OCI-LY7 (cell line): Measurements from ENCODE around the gene OTOP3. TPM values are rescaled to one million over a fixed set of nuclear protein-coding genes. Genes with fewer than 3 reads are reported as not detected.

Source experiments
- BruUV-seq: library from RNA; stranded (reverse); fragments of 400-500 nt; replicated peaks from 2 replicates; lab custom pipeline; 2021; lab: Mats Ljungman, UMichigan
- CTCF ChIA-PET: fragments of 300-600 bp; sonication (Branson Sonifier 250); formaldehyde crosslinking; loops from one replicate; lab custom pipeline; 2022; ENCODE audit warnings: antibody characterized with exemption; ENCODE audit not compliant: unreplicated experiment; lab: Charles Lee
- POLR2A ChIA-PET: fragments of 300-600 bp; sonication (Branson Sonifier 250); formaldehyde crosslinking; loops from one replicate; lab custom pipeline; 2022; ENCODE audit warnings: antibody characterized with exemption; lab: Charles Lee
- DNase-seq: peaks from one replicate; pipeline ENCODE4 v3.0.0-alpha.2; 2015; ENCODE audit warnings: low spot score
- H2AFZ ChIP-seq: fragments of 200-600 bp; sonication (generic), shearing (Covaris generic); 2 replicates; pipeline ENCODE4 v1.6.1; 2014; ENCODE audit warnings: mild to moderate bottlenecking, antibody characterized with exemption, low read length, moderate library complexity
- H3K27ac ChIP-seq: fragments of 200-600 bp; sonication (generic); 2 replicates; pipeline ENCODE4 v1.5.1; 2014; ENCODE audit warnings: mixed run types, low read depth, mild to moderate bottlenecking, moderate library complexity, low read length, inconsistent platforms; ENCODE audit not compliant: poor library complexity, severe bottlenecking
- H3K36me3 ChIP-seq: fragments of 200-600 bp; sonication (generic); 2 replicates; pipeline ENCODE4 v1.6.1; 2014; ENCODE audit warnings: mild to moderate bottlenecking, antibody characterized with exemption, low read length, moderate library complexity, mixed read lengths; ENCODE audit not compliant: insufficient read depth
- H3K4me1 ChIP-seq: fragments of 200-600 bp; sonication (generic); 2 replicates; pipeline ENCODE4 v1.5.1; 2014; ENCODE audit warnings: mild to moderate bottlenecking, low read length; ENCODE audit not compliant: insufficient read depth, poor library complexity, severe bottlenecking
- H3K4me2 ChIP-seq: fragments of 200-600 bp; sonication (generic); 2 replicates; pipeline ENCODE4 v1.6.1; 2014; ENCODE audit warnings: mild to moderate bottlenecking, low read length
- H3K4me3 ChIP-seq: fragments of 200-600 bp; sonication (generic); 2 replicates; pipeline ENCODE4 v1.5.1; 2014; ENCODE audit warnings: mild to moderate bottlenecking, low read depth, low read length; ENCODE audit not compliant: poor library complexity, severe bottlenecking
- H3K79me2 ChIP-seq: fragments of 200-600 bp; sonication (generic); 2 replicates; pipeline ENCODE4 v1.6.1; 2016; ENCODE audit warnings: low read depth, mild to moderate bottlenecking, low read length, moderate library complexity, mixed read lengths; ENCODE audit not compliant: insufficient read depth
- H3K9me2 ChIP-seq: fragments of 200-600 bp; sonication (generic); 2 replicates; pipeline ENCODE4 v1.6.1; 2016; ENCODE audit warnings: mild to moderate bottlenecking, low read length, mixed read lengths; ENCODE audit not compliant: insufficient read depth
- H3K9me3 ChIP-seq: fragments of 200-600 bp; sonication (generic); 2 replicates; pipeline ENCODE4 v1.6.1; 2014; ENCODE audit warnings: mild to moderate bottlenecking, mixed run types, low read length, mixed read lengths
- H4K20me1 ChIP-seq: fragments of 200-600 bp; sonication (generic); 2 replicates; pipeline ENCODE4 v1.6.1; 2014; ENCODE audit warnings: mild to moderate bottlenecking, antibody characterized with exemption, low read length, moderate library complexity, mixed read lengths; ENCODE audit not compliant: insufficient read depth
- CTCF ChIP-seq: fragments of 200-600 bp; sonication (generic); conservative IDR thresholded peaks from 2 replicates; pipeline ENCODE4 v1.5.1; 2014; ENCODE audit warnings: mild to moderate bottlenecking, antibody characterized with exemption, low read length, moderate library complexity, mixed read lengths
- EZH2phosphoT487 ChIP-seq: fragments of 200-600 bp; sonication (generic); IDR thresholded peaks from 2 replicates; pipeline ENCODE4 v1.6.1; 2018; ENCODE audit warnings: low read depth, borderline replicate concordance, mild to moderate bottlenecking, mixed run types, antibody characterized with exemption, low read length, moderate library complexity, mixed read lengths
- intact Hi-C: fragments of 100-400 bp; cut with micrococcal nuclease; formaldehyde crosslinking; loops from one replicate; pipeline ENCODE4 v1.10.0; 2022; ENCODE audit not compliant: unreplicated experiment
- total RNA-seq, 2 experiments: library from RNA; depleted of rRNA in 1 of 2; stranded (reverse); fragments of >200 nt in 1 of 2; shearing (Covaris generic) in 1 of 2; gene quantifications; 2 replicates each; pipeline ENCODE4 v1.2.3, GENCODE V29; 2014 to 2022

Gene OTOP3
- total RNA-seq, 2 experiments from 2014 or later = not detected

DNA sequence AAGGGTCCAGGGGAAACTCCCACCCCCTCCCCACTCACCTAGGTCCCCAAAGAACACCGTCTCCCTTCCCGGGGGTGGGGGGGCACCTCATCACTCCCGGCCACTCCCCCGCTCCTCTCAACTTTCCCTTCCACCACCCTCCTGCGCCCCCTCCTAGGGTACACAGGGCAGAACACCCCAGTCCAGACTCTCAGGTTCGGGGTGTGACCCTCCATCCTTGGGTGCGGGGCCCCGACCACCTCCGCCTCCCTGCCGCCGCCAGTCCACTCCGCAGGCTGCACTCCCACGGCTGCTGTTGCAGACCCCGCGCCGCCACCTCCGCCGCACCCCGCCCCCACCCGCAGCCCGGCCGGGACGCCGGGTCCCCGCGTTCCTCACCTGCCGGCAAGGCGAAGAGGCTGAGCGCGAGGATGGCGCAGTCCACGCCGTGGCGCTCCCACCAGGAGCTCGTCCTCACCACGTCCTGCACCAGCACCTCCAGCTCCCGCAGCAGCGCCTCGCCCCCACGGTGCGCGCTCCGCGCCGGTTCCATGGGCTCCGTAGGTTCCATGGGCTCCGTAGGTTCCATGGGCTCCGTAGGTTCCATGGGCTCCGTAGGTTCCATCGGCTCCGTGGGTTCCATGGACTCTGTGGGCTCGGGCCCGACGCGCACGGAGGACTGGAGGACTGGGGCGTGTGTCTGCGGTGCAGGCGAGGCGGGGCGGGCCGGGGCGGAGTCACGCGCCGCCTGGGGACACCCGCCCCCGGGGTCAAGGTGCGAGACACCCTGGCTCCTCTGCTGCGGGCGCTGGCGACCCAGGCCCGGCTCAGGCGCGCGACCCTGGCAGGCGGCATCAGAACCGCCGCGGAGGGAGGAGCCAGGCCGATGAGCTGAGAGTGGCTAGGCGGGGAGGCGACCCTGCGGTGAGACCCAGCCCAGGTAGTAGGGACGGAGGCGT lies 42.5 kb upstream of the OTOP3 start, which contains the start of gene FADS6:
Gene FADS6, minus strand, starts transcription at position 660 of the 938 bp plus-strand sequence. Its CDS starts 38 bp downstream, at position 622.
- no peak within 1 kb of the TSS for H2AFZ ChIP-seq
- no peaks in the 10 kb centered on the region for H3K79me2 ChIP-seq
- TF ChIP-seq EZH2phosphoT487 (no peak), CTCF (no peak)
- H3K36me3 ChIP-seq = no peaks in the 10 kb centered on the region
- ChIA-PET CTCF (no interaction called here), POLR2A (no interaction called here)
- intact Hi-C loops = no loop called here
- H3K4me3 ChIP-seq = no peak within 1 kb of the TSS
- H3K4me2 ChIP-seq = no peak within 1 kb of the TSS
- BruUV-seq = no TSS peak
- H3K27ac ChIP-seq = no peak within 1 kb of the TSS
- H3K9me2 ChIP-seq = no peaks in the 10 kb centered on the region
- no peaks in the 10 kb centered on the region for H4K20me1 ChIP-seq
- no peaks in the 10 kb centered on the region for H3K4me1 ChIP-seq
- no peak for DNase-seq
- no peaks in the 10 kb centered on the region for H3K9me3 ChIP-seq

DNA sequence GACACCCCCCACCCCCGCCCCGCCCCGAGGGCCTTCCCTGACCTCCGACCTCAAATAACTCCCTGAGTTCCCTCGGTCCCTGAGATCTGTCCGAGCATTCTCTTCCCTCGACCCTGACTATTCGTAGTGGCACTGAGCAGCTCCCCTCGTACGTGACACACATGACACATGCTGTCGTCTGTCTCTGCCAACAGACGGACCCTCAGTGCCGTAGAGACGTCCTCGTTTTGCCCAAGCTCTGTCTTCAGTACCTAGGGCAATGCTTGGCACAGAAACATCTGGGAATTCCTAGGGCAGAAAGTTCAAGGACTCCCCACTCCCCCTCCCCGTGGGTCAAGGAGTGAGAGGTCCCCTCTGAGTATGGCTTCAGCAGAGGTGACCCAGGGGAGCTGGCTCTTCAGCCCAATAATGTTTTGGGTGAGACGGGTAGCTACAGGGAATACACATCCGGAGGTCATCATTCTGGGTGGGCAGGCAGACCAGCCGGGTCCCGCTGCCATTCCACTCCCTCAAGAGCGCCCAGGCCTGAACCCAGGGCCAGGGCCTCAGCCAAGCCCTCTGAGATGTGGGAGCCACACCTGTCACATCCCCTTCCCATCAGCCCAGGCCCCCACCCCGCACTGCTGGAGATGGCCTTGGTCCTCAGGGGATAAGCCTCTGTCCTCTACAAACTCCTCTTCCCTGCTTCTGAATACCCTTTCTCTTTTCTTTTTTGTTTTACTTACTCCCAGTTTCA lies 41.6 kb upstream of the OTOP3 start:
- BruUV-seq = no TSS peak
- TF ChIP-seq CTCF (no peak), EZH2phosphoT487 (no peak)
- Histone ChIP-seq H4K20me1 (no peaks in the 10 kb centered on the region), H3K4me1 (no peaks in the 10 kb centered on the region), H2AFZ (no peak overlapping the region), H3K4me2 (no peak overlapping the region), H3K9me3 (no peaks in the 10 kb centered on the region), H3K36me3 (no peaks in the 10 kb centered on the region), H3K27ac (no peak overlapping the region), H3K79me2 (no peaks in the 10 kb centered on the region), H3K9me2 (no peaks in the 10 kb centered on the region), H3K4me3 (no peak overlapping the region)
- intact Hi-C loops = no loop called here
- no peak for DNase-seq
- CTCF ChIA-PET = no interaction called here
- POLR2A ChIA-PET = no interaction called here
